ENCODE results near the gene DCX. TPM values are rescaled to one million over a fixed set of nuclear protein-coding genes. Genes with fewer than 3 reads are reported as not detected.
"Not testable (repeated sequence)": the region's sequence is repeated elsewhere in the genome, so short reads cannot be mapped to it uniquely, and the experiment has no call there.

DCX gene
- total RNA-seq, 1 experiment from 2014 or later: not detected

DNA sequence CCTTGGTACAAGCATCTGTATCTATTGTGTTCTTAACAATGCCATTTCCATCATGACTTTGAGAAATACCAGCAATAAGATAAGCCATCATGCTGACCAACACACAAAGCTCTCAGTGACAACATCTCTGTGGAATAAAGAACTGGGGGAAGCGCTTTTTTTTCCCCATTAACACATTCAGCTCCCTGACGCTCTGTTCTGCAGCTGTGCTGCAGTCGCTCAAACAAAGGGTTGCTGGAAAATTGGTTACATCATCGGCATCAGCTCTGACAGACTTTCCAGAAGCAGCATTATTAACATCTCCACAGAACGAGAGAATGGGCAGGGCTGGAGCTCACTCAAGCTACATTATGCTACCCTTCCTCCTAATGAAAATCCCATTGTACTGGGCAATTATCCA lies 39.9 kb downstream of the DCX start:
- DNase-seq (ENCODE audit: low read depth): no peak

DNA sequence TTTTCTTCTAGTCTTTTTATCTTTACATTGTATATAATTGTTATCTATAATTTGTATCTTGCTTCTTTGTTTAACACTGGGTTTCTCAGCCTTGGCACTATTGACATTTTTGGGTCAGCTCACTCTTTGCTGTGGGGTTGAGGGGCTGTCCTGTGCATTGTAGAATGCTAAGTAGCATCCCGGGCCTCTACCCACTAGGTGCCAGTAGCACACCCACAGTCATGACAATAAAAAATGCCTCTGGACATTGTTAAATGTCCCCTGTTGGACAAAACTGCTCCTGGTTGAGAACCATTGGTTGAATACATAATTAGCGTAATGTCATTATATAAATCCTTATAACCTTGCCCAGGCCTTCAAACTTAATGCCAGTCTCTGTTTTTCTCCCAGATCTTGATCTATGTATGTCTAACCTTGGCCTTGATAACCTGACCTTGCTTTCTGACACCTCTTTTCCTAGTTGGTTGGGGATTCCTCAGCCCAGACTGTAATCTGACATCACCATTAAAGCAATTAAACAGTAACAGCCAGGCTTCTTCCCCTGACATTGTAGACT lies 46.1 kb downstream of the DCX start:
- DNase-seq (ENCODE audit: low read depth): no peak

DNA sequence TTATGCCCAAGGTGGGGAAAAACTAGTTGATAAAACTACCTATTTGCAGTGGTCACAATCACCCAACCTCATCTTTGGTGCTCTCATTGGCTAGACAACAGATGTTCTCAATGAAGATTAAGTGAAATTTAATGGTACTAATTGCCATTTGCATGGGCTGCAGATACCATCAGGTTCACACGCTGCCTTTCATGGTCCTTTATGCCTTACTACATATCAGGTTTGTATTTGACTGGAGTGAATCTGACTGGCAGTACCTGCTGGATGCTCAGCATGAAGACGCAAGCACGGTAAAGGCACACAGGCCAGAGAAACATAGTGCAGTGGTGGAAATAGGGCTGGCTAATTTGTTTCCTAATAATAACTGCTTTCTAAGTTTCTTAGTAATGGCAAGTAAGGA lies 48.3 kb downstream of the DCX start:
- no peak for DNase-seq (ENCODE audit: low read depth)

DNA sequence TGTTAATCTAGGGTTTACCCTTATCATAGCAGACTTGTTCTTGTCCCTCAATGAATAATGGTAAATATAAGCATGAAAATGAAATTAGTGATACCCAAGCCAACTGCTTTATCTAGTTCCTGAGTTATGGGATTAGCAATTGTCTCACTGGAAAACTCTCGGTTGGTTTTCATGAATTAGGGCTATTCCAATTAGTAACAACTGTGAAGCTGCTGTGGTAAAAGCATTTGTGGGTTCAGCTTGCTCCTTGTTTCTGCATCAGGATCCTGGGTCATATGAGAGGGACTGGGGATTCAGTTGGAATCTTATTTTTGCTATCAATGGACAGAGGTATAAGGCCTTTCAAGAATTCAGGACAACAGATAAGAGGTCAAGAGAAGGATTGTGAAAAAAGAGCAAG lies 50.2 kb downstream of the DCX start:
- no peak for DNase-seq (ENCODE audit: low read depth)

DNA sequence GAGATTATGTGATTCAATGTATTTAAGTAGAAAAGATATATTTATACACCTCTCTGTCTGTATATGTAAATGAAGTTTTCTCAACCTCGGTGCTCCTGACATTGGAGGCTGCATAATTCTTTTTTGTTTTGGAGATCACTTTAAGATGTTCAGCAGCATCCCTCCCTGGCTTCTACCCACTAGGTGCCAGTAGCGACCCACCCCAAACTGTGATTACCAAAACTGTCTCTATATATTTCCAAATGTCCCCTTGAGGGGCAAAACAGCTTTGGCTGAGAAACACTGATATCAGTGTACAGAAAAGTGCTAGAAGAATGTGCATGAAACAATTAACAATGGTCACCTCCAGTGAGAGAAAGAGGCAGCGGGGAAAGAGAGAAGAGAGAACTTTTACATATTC lies 51.2 kb downstream of the DCX start:
- no peak for DNase-seq (ENCODE audit: low read depth)

DNA sequence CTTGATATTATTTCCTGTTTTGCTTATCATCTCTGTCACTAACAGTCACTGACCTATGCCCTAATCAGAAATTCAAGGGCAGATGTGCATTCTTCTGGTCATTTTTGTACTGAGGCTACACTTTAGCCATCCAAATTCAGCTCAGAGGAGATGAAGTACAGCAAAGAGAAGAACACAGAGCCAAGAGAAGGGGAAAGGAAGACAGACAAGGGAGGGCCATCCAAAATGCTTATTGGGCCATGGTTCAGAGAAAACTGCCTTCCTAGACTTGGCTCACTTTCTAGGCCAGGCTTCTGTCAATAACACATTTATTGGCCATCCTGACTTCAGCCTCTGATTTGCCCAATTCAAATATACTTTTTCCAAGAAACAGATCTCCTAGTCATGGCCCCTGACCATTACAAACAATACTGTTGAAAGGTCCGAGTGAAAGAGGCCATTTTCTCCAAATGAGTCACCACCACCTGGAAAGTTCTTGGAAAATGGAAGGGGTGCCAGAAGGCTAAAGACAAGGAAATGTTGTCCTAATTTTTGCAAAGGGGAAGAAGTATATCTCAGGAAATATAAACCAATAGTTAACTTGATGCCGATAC lies 56.4 kb downstream of the DCX start:
- no peak for DNase-seq (ENCODE audit: low read depth)

DNA sequence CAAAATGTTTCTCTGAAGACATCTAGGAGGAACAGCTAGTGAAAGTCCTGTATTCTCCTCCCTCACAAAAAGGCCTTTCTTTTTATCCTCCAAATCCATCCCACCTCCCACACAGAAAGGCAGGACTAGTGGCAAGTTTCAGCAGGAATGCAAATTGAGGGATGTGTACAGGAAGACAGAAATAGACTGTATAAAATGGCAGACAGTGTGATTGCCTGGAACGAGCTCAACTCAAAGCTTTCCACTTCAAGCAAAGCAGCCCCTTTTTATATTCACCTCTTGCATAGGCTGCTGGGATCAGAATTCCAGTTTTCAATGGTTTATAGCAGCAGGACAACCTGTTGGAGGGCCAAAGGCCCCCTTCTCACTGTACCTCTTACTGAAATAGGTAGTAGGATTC lies 57.5 kb downstream of the DCX start:
- no peak for DNase-seq (ENCODE audit: low read depth)

DNA sequence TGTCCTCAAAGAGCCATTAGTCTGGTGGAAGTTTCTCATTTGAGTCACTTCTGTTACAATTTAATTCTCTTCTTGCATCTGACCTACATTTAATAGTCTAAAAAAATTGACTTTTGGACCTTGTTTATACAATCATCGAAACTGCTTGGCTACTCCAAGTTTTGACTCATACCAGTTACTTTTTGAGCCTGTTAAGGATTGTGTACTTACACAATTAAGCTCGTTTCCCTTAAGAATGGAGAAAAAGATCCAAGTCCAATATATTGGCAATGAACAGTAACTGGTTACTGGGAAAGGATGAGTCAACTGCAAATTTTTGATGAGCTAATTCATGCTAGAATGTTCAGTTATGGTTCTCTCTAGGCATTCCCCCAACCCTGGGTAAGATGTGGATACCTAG lies 58.2 kb downstream of the DCX start:
- no peak for DNase-seq (ENCODE audit: low read depth)

DNA sequence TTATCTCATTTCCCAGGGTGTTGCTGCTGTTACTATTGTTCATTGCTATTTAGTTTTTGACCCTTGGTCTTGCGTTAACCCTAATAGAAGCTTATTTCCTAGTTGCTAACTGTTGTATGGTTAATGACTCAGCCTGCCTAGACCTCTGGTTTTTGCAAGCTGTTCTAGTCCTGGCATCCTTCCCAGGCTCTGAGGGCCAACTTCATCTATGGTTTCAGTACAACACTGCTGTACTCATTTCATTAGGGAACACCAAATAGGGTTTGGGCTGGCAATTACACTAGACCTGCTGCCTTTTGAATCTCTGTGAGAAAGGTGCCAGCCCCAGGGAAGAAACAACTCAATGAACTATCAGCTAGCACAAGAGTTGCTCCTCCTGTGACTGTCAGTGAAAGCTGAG lies 59.6 kb downstream of the DCX start:
- DNase-seq (ENCODE audit: low read depth): no peak

DNA sequence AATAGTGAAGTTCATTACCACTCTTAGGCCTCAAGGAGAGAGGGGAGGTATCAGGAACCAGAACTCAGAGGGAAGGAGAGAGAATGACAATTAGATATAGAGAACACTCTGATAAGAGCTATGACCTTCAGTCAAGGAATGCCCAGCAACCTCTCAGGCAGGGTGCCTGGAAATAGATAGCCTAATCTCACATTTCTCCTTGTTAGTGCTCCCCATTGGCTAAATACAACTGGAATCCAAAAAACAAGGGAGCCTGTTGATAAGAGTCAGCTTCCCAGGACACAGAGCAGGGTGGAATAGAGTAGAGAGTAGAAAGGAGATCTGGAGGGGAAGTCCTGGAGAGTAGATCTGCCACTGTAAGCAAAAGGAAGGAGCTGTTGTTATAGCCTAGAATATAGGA lies 62.1 kb downstream of the DCX start:
- DNase-seq (ENCODE audit: low read depth): no peak

DNA sequence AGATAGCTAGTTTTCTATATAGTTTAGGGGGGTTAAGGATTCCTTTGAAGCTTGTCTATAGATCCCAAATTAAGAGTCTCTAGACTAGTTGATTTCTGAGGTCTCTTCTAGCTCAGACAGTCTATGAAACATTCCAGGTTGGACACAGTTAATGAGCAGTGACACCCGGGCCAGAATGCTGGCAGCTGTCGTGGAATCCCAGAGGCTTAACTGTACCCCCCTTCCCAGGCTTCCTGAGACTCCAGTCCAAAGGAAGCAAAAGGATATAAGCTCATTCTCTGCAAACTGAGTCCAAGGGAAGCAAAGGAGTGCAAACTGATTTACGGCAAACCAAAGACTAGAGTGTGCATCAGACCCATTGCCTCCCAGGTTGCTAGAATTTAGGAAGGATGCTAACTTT lies 62.9 kb downstream of the DCX start:
- DNase-seq (ENCODE audit: low read depth): no peak

DNA sequence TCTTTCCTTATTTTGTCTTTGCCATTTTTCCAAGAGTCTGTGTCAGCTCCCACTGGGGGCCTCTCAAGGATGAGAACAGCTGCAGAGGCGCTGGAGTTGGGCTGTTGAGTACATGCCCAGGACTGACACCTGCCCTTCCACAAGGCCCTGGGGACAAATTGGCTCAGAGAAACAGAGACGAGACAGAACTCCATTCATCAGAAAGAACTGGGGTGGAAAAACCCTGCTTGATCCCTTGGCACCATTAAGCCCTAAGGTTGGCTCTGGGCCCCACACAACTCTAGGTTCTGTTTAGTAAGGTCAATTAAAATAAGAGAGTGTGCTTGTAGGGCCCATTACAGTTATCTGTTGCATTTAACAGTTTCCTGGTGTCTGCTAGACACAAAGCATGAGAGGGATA lies 63.6 kb downstream of the DCX start:
- DNase-seq (ENCODE audit: low read depth): no peak

DNA sequence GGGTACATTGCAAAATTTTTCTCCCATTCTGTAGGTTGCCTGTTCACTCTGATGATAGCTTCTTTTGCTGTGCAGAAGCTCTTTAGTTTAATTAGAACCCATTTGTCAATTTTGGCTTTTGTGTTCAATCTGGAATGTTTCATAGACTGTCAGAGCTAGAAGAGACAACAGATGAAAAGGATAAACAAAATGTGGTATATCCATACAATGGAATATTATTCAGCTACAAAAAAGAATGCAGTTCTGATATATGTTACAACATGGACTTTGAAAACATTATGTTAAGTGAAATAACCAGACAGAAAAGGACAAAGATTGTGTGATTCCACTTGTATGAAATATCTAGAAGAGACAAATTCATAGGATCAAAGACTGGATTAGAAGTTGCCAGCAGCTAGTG lies 65.8 kb downstream of the DCX start:
- not testable (repeated sequence) for DNase-seq (ENCODE audit: low read depth)

DNA sequence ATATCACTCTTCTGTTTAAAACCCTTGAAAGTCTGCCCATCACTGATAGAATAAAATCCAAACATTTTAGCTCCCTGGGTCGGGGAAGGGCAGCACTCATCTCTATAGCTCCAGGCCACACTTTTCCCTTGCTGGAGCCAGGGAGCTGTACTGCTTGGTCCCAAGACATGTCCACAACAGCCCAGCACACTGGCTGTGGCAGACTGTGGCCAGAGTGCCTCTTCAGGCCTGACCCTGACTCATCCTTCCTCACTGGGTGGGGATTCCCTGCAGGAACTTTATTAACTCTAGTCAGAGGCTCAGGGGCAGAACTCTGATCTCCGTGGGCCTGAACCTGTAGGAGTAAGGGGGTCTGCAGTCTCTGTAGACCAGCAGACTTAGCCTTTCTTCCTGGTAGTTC lies 71.9 kb downstream of the DCX start:
- DNase-seq (ENCODE audit: low read depth): no peak

DNA sequence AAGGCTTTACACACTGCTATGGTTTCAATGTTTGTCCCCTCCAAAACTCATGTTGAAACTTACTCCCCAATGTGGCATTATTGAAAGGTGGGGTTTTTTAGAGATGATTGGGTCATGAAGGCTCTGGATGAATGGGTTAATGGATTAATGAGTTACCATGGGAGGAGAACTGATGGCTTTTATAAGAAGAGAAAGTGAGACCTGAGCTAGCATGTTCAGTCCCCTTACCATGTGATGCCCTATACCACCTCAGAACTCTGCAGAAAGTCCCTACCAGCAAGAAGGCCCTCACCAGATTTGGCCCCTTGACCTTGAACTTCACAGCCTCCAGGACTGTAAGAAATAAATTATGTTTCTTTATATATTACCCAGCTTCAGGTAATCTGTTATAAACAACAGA lies 72.8 kb downstream of the DCX start:
- no peak for DNase-seq (ENCODE audit: low read depth)

DNA sequence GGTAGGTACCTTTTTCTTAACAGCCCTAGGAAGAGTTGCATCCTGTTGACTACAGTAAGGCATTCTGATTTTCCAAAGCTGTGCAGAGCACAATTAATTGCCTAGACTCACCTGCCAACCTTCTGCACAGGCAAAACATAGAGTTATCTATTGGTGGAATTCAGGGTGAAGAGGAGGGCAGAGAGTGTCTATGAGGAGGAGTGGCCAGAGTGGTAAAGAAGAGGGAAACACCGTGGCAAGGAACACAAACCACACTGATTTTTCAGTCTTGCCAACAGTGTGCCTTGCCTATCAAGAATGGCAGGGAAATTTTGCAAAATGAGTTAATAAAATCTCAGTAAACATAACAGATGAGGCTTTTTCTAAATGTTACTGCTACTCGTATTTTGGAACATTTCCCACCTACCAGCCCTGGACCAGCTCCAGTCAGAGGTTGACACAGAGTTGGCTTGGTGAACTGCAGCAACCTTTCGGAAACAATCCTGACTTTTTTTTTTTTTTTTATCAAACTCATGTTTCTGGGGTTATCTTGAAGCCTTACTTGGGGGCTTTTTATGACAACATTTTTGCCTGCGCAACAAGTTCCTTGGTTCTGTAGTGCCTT lies 73.8 kb downstream of the DCX start:
- DNase-seq (ENCODE audit: low read depth): no peak

DNA sequence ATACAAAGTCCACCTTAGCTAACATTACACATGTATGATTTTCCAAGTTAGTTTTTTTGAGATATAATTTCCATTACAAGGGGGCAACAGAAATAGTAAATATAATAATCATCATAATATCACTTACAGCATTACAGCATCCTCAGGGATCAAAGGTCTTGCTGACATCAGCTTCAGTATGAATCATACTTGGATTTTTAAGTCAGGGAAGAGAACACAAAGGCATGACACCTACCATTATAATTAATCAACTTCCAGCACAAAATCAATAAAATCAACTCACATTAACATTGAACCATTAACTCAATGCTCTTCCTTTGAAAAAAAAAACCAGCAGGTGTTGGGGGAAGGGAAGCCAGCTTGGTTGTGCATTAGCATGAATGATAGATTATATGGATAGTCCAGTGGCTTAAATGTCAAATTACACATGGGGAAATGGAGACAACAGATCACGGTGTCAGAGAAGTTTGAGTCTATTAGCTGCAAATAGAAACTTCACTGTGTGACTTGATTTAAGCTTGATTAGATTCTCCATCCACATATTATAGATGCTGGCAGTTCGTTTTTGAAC lies 74.8 kb downstream of the DCX start:
- DNase-seq (ENCODE audit: low read depth): no peak

DNA sequence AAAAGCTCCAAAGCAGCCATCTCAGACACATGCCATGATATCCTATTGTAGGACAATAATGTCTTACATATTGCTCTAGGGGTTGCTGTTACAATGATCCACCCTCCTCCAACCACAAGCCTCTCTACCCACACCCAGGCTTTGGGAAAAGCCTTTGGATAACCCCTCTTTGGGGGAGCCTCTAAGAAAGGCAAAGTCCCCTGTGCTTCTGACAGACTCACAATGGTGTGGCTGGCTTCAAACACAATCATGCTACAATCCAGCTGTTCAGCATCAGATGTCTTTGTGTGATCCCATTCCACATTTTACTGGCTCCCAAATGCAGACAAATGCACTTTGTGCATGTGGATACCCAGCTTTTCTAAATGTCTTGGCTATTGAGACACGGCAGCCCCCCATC lies 75.9 kb downstream of the DCX start:
- DNase-seq (ENCODE audit: low read depth): no peak

DNA sequence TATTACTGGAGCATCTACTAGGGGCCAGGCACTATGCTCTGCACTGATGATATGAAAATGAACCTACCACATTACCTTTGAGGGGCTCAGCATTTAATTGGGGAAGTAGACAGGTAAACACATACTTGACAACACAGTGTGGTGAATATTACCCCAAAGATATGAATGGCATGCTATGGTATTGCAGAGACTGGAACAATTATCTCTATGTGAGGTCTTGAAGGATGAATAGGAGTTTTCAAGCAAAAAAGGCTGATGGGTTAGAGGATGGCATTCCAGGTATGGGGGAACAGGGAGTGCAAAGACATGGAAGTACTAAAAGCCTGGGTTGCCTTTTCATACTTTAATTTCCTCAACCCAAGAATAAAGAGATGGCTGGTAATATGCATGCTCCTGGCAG lies 82.6 kb downstream of the DCX start:
- no peak for DNase-seq (ENCODE audit: low read depth)

DNA sequence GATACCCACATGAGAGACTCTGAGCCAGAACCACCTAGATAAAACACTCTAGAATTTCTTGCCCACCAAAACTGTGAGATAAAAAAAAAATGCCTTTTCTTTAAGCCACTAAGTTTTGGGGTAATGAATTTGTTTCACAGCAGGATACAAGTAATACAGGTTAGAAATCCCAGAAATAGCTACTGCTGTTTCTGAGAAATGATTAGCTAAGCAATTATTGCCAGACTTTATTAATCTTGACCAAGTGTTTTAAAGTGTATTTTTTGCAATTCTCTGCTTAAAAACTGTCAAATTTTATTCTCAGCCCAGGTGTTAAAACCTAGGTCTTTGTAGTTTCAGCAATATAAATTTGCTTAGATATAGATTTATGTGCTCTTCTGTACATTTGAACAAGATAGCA lies 83.1 kb downstream of the DCX start:
- DNase-seq (ENCODE audit: low read depth): no peak

DNA sequence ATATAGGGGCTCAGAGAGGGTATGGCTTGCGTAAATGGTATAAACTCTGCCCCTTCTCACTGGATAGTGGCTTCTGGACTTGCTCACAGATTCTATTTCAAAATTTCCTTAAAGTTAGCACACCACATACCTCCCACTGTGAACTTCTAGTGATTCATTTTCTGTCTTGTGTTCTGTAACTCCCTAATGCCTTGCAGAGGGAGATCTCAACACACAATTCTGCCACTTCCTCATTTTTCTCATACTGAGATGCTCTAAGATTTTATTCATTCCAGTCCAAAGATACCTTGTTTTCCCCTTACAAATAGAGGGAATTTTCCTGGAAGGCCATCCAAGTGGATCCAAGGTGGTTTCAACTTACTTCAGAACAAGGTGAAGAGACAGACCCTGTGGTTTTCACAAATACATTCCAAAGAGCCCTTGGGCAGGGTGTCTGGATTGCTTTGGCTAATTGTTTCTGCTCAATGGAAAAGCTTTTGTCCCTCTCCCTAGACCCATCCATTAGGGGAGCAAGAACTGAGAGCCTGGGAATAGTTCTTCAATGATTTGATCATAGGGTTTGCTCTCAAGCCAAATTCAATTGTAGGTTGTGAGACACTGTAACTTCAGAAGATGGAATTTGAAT lies 89.6 kb downstream of the DCX start:
- no peak for DNase-seq (ENCODE audit: low read depth)

DNA sequence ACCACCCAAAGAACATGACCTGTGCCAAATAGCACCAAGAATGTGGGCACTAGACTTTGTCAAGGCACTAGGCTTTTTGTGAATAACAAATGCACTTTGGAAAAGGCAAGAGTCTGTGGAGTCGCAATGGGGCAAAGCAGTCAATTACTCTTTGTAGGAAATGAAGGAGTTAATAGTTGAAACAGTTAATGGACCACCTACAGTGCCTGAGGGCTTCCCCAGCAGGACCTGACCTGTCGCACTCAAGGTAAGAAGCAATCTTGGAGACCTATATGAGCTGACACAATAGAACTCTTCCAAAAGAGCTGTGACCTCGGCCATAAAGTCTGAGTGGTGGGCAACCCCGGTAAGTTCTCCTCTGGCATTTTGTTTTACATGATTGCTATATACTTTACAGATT lies 92.5 kb downstream of the DCX start:
- no peak for DNase-seq (ENCODE audit: low read depth)

DNA sequence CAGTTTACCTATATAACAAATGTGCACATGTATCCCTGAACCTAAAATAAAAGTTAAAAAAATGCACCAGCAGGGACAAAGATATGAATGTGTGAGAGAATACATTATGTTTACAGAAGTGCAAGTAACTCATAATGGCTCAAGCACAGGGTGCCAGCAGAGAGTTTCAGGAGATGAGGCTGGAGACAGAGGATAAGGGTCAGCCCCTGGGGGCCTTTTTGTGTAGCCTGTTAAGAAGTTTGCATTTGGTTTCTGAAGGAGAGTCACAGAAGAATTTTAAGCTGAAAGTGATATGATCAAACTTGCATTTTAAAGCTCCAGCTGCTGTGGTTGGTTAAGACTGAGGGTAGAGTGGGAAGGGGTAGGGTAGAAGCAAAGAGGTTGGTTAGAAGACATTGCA lies 93.1 kb downstream of the DCX start:
- no peak for DNase-seq (ENCODE audit: low read depth)
